HG03558 (cell line): ENCODE measurements around the gene ODAD3.
"Not testable (repeated sequence)": the region's sequence is repeated elsewhere in the genome, so short reads cannot be mapped to it uniquely, and the experiment has no call there.

Experiments used
- ATAC-seq: cut with Tn5 transposase; IDR thresholded peaks from one replicate; pipeline ENCODE4 v1.9.1; 2021; ENCODE audit warnings: moderate number of reproducible peaks; ENCODE audit not compliant: unreplicated experiment; ENCODE audit errors: extremely low read depth

ODAD3 gene

GRCh38 chr19:11379269-11379845 lies 55.6 kb downstream of the ODAD3 start:
- not testable (repeated sequence) for ATAC-seq

DNA sequence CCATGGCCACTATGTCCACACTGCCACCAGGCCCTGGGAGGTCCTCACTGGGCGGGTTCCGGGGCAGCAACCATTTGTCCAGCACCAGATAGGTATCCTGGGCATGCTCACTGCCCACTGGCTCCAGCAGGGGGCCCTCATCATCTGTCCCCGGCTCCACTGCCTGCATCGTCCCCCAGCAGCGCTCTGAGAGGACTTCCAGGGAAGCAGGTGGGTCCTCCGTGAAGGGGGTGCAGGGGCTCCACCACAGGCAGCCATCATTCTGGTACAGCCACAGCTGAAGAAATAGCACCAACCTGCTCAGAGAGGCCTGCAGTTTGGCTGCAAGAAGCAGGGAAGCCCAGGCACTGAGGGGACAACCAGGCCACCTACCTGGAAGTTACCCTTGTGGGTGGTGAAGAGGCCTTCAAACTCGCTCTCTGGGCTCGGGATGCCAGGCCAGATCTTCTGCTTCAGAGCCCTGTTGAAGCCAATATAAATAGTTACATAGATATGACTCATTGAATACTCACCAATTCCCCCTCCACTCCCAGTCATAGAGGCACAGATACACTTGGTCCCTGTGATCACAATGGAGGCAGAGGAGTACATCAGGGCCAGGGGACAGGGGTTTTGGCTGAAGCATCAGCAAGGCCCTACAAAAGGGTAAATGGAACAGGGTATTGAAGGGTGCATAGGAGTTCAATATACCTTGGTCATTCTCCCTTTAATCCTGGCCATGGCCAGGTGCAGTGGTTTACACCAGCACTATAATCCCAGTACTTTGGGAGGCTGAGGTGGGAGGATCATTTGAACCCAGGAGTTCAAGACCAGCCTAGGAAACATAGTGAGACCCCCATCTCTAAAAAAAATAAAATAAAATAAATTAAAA lies 56.4 kb downstream of the ODAD3 start:
- no peak for ATAC-seq

- ATAC-seq: no peak
Observed at GRCh38 chr19:11377756-11378155, 57.2 kb downstream of the ODAD3 start.

DNA sequence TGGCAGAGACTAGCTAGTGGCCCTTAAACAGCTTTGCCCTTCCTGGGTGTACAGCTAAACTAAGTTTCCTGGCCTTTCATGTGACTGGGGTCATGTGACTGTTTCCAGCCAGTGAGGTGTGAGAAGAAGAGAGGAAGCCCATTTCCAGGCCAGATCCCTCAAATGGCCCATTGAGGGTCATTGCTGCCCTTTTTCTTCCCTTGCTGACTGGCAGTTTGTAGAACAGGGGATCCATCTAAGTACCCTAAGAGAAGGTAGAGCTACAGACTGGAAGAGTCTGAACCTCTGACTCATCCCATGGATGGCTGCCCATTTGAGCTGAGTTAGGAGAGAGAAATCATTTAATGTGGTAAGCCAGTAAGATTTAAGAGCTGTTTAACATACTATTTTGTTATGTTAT lies 57.7 kb downstream of the ODAD3 start:
- no peak for ATAC-seq

DNA sequence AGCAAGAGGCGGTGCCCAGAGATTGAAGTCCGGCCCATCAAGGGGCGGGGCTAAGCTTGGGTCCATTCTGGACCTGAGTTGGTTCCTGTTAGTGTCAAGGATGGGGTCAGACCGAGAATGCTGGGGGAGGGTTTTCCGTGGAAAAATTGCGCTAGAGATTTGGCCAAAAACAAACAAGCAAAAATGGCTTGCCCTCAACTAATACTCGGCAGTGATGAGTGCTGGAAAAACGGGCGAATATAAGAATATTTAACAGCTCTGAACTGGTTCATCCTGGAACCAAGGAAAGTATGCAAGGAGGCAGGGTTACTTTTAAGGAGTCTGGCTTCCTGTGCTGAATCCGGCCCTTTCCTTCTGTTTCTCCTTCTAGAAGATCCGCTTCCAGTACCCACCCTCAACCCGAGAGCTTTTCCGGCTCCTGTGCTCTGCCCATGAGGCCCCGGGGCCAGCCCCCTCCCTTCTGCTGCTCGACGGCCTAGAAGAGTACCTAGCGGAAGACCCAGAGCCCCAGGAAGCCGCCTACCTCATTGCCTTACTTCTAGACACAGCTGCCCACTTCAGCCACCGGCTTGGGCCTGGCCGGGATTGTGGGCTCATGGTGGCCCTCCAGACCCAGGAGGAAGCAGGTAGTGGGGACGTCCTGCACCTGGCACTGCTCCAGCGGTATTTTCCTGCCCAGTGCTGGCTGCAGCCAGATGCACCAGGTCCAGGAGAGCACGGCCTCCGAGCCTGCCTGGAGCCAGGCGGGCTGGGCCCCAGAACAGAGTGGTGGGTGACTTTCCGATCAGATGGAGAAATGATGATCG lies 59.6 kb downstream of the ODAD3 start:
- ATAC-seq: no peak

DNA sequence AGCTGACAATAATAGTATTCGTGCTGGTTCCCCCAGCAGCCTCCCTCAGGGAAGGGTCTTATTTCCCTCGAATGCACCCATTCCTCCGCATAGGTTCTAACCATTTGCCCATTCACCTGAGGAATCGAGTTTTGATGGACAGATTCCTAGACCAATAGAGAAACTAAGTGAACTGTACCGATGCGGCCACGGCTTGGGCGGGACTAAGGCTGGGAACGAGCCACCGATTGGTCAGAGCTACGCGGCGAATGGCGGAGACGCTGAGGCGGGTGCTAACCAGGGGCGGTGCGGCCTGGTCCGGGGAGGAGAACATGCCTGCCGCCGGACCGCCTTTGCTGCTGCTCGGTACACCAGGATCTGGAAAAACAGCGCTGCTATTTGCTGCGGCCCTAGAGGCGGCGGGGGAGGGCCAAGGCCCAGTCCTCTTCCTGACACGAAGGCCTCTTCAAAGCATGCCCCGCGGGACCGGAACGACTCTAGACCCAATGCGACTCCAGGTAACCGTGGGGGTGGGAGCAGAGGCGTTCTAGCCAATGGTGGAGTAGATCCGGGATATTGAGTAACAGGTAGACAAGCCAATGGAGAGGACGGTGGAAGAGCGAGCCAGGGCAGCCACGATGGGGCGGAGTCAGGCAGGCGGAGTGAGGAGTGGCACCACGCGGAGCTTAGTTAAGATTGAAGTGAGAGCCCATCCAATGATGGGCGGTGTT lies 60.3 kb downstream of the ODAD3 start, which contains the start of gene SWSAP1:
Gene SWSAP1 (plus strand): TSS at position 234 of the 710 bp plus-strand sequence. CDS start 15 bp downstream, at position 249.
- peak; percentile 77 for ATAC-seq

DNA sequence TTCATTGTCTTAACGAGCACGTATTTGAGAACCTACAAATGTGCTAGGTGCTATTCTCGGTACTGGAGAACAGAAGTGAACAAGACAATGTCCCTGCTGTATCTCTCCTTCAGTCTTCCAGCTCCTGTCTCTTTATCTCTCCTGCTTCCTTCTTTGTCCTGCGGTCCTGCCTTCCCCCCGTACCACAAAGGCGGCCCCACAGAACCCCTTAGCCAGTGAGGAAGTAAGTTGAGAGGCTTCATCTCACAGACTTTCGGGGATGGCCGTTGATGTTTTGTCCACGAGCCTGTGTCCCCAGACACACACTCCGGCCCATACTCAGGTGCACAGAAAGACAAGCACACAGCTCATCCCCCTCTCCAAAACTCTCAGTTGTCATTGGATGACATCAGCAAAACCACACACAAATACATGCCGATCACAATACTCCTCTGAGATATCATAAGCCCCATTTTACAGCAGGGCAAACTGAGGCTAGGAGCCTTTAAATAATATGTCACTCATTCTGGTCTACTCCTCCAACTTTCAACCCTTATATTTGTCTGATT lies 61.0 kb downstream of the ODAD3 start:
- ATAC-seq: no peak

DNA sequence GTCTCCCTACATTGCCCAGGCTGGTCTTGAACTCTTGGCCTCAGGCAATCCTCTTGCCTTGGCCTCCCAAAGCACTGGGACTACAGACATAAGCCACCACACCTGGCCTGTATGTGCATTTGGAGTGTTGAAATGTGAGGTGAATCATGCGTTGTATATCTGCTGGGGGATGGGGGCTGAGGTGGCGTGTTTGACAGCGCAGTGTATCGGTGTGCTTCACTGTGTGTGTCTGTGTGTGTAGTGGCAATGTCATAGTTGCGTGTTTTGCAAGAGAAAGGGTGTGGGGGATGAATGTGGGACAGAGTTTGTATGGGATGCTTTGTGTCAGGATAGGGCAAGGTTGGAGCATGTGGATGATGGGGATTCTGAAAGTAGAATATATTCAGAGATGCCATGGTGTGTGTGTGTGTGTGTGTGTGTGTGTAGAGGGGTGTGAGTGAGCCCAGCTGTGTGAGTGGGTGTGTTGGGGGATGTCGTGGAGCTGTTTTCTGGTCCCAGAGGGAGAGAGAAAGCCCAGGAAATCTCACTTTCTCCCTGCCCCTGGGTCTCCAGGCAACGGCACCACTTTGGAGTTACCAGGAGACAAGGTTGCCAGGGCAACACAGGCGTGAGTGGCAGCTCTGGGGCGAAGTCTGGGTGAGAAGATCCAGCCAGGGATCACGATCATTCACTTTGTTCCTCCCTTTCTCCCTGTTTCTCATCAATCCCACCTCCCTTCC lies 61.6 kb downstream of the ODAD3 start:
- no peak for ATAC-seq

DNA sequence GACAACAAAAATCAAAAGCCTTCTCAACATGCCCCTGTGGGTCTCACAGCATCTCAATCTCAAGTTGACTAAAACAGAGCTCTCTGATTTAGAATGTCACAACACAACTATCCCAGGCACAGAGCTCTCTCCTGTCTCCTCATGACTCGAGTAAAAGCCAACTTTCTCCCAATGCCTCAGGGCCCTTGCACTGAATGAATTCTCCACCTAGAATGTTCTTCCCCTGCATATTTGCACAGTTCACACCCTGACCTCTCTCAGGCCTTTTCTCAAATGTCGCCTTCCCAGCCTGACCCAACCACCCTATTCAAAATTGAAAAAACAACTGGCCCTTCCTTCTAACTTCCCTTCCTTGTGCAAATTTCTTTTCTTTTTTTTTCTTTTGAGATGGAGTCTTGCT lies 64.2 kb downstream of the ODAD3 start:
- ATAC-seq: no peak
